ENCODE data around the gene POLR2B. TPM values are rescaled to one million over a fixed set of nuclear protein-coding genes. Genes with fewer than 3 reads are reported as not detected.
"Not testable (repeated sequence)": the region's sequence is repeated elsewhere in the genome, so short reads cannot be mapped to it uniquely, and the experiment has no call there.

Gene POLR2B
- total RNA-seq, 2 donors from 2014 or later: 115 to 135 TPM

GRCh38 chr4:57044996-57045395, 66.3 kb downstream of the POLR2B start:
- no peak for ATAC-seq (replicated peaks in 1 of 2)
- H3K9me3 Mint-ChIP-seq: no peaks in the 10 kb centered on the region

GRCh38 chr4:57047046-57047445, 68.3 kb downstream of the POLR2B start:
- H3K4me1 Mint-ChIP-seq (ENCODE audit: low read depth); DNase-seq; H3K27ac Mint-ChIP-seq; H3K4me3 Mint-ChIP-seq; ATAC-seq (replicated peaks in 1 of 2); H3K36me3 Mint-ChIP-seq (ENCODE audit: insufficient read depth in 2 of 2); H3K9me3 Mint-ChIP-seq: not testable (repeated sequence)
- H3K27me3 Mint-ChIP-seq (ENCODE audit: low read depth): peaks cover 42% of the 10 kb centered on the region

More at GRCh38 chr4:57044996-57045395, 66.3 kb downstream of the POLR2B start:
- Mint-ChIP-seq H3K27me3 (ENCODE audit: low read depth) (peaks cover 28% of the 10 kb centered on the region), H3K27ac (no peak overlapping the region), H3K4me1 (ENCODE audit: low read depth) (no peaks in the 10 kb centered on the region), H3K36me3 (ENCODE audit: insufficient read depth in 2 of 2) (peaks cover 0 to 2% of the 10 kb centered on the region in 2 donors), H3K4me3 (no peak overlapping the region)
- no peak for DNase-seq

GRCh38 chr4:57048590-57049304, 70.1 kb downstream of the POLR2B start:
- Mint-ChIP-seq H3K27ac (no peak overlapping the region), H3K9me3 (no peaks in the 10 kb centered on the region), H3K27me3 (ENCODE audit: low read depth) (peaks cover 46% of the 10 kb centered on the region), H3K36me3 (ENCODE audit: insufficient read depth in 2 of 2) (peaks cover 0 to 2% of the 10 kb centered on the region in 2 donors), H3K4me1 (ENCODE audit: low read depth) (no peaks in the 10 kb centered on the region), H3K4me3 (no peak overlapping the region)
- DNase-seq: no peak
- no peak for ATAC-seq (replicated peaks in 1 of 2)

GRCh38 chr4:57051095-57051494, 72.4 kb downstream of the POLR2B start:
- Mint-ChIP-seq H3K9me3 (no peaks in the 10 kb centered on the region), H3K27me3 (ENCODE audit: low read depth) (peaks cover 37% of the 10 kb centered on the region), H3K27ac (no peak overlapping the region), H3K4me3 (no peak overlapping the region), H3K4me1 (ENCODE audit: low read depth) (no peaks in the 10 kb centered on the region), H3K36me3 (ENCODE audit: insufficient read depth in 2 of 2) (peaks cover 0 to 2% of the 10 kb centered on the region in 2 donors)
- ATAC-seq (replicated peaks in 1 of 2) (no peak), DNase-seq (no peak)

GRCh38 chr4:57051524-57051923, 72.8 kb downstream of the POLR2B start:
- DNase-seq (no peak), ATAC-seq (replicated peaks in 1 of 2) (no peak)
- Mint-ChIP-seq H3K9me3 (no peaks in the 10 kb centered on the region), H3K4me3 (no peak overlapping the region), H3K36me3 (ENCODE audit: insufficient read depth in 2 of 2) (peaks cover 0 to 2% of the 10 kb centered on the region in 2 donors), H3K27ac (no peak overlapping the region), H3K27me3 (ENCODE audit: low read depth) (peaks cover 33% of the 10 kb centered on the region), H3K4me1 (ENCODE audit: low read depth) (no peaks in the 10 kb centered on the region)

- Mint-ChIP-seq H3K36me3 (ENCODE audit: insufficient read depth in 2 of 2) (no peaks in the 10 kb centered on the region), H3K4me3 (no peak overlapping the region), H3K4me1 (ENCODE audit: low read depth) (no peaks in the 10 kb centered on the region), H3K27ac (no peak overlapping the region), H3K9me3 (no peaks in the 10 kb centered on the region), H3K27me3 (ENCODE audit: low read depth) (peaks cover 29% of the 10 kb centered on the region)
- DNase-seq (no peak), ATAC-seq (replicated peaks in 1 of 2) (no peak)
Observed at GRCh38 chr4:57053508-57053907, 74.8 kb downstream of the POLR2B start.

GRCh38 chr4:57055886-57056285, 77.2 kb downstream of the POLR2B start:
- H3K36me3 Mint-ChIP-seq (ENCODE audit: insufficient read depth in 2 of 2): no peaks in the 10 kb centered on the region
- DNase-seq (no peak), ATAC-seq (replicated peaks in 1 of 2) (no peak)
- H3K4me1 Mint-ChIP-seq (ENCODE audit: low read depth): no peaks in the 10 kb centered on the region
- no peak overlapping the region for H3K4me3 Mint-ChIP-seq
- H3K9me3 Mint-ChIP-seq: peaks cover 0 to 3% of the 10 kb centered on the region in 2 donors
- H3K27me3 Mint-ChIP-seq (ENCODE audit: low read depth): peaks cover 20% of the 10 kb centered on the region
- no peak overlapping the region for H3K27ac Mint-ChIP-seq

GRCh38 chr4:57059890-57060716, 81.4 kb downstream of the POLR2B start:
- H3K4me1 Mint-ChIP-seq (ENCODE audit: low read depth): no peaks in the 10 kb centered on the region
- H3K27me3 Mint-ChIP-seq (ENCODE audit: low read depth): peaks cover 4% of the 10 kb centered on the region
- DNase-seq: no peak
- peaks cover 0 to 3% of the 10 kb centered on the region in 2 donors for H3K9me3 Mint-ChIP-seq
- H3K4me3 Mint-ChIP-seq: no peak overlapping the region
- no peak overlapping the region for H3K27ac Mint-ChIP-seq
- no peak for ATAC-seq (replicated peaks in 1 of 2)
- H3K36me3 Mint-ChIP-seq (ENCODE audit: insufficient read depth in 2 of 2): no peaks in the 10 kb centered on the region

GRCh38 chr4:57060717-57061067, 82.0 kb downstream of the POLR2B start:
- ATAC-seq (replicated peaks in 1 of 2); H3K36me3 Mint-ChIP-seq (ENCODE audit: insufficient read depth in 2 of 2): not testable (repeated sequence)

GRCh38 chr4:57061395-57061794, 82.7 kb downstream of the POLR2B start:
- Mint-ChIP-seq H3K36me3 (ENCODE audit: insufficient read depth in 2 of 2) (no peaks in the 10 kb centered on the region), H3K27me3 (ENCODE audit: low read depth) (peaks cover 4% of the 10 kb centered on the region), H3K4me1 (ENCODE audit: low read depth) (no peaks in the 10 kb centered on the region), H3K27ac (no peak overlapping the region), H3K4me3 (no peak overlapping the region), H3K9me3 (peaks cover 0 to 3% of the 10 kb centered on the region in 2 donors)
- DNase-seq (no peak), ATAC-seq (replicated peaks in 1 of 2) (no peak)

More at GRCh38 chr4:57060717-57061067, 82.0 kb downstream of the POLR2B start:
- H3K4me1 Mint-ChIP-seq (ENCODE audit: low read depth); DNase-seq; H3K27me3 Mint-ChIP-seq (ENCODE audit: low read depth); H3K4me3 Mint-ChIP-seq; H3K27ac Mint-ChIP-seq; H3K9me3 Mint-ChIP-seq: not testable (repeated sequence)

GRCh38 chr4:57063518-57063917, 84.8 kb downstream of the POLR2B start:
- no peaks in the 10 kb centered on the region for H3K27me3 Mint-ChIP-seq (ENCODE audit: low read depth)
- ATAC-seq (replicated peaks in 1 of 2): no peak
- no peak overlapping the region for H3K27ac Mint-ChIP-seq
- H3K36me3 Mint-ChIP-seq (ENCODE audit: insufficient read depth in 2 of 2): no peaks in the 10 kb centered on the region
- no peak overlapping the region for H3K4me3 Mint-ChIP-seq
- H3K9me3 Mint-ChIP-seq: peaks cover 0 to 3% of the 10 kb centered on the region in 2 donors
- no peak for DNase-seq
- no peaks in the 10 kb centered on the region for H3K4me1 Mint-ChIP-seq (ENCODE audit: low read depth)

GRCh38 chr4:57064120-57064519, 85.4 kb downstream of the POLR2B start:
- ATAC-seq (replicated peaks in 1 of 2): no peak
- H3K4me3 Mint-ChIP-seq: no peak overlapping the region
- H3K27me3 Mint-ChIP-seq (ENCODE audit: low read depth): no peaks in the 10 kb centered on the region
- H3K9me3 Mint-ChIP-seq: peaks cover 0 to 2% of the 10 kb centered on the region in 2 donors
- DNase-seq: no peak
- H3K27ac Mint-ChIP-seq: no peak overlapping the region
- H3K4me1 Mint-ChIP-seq (ENCODE audit: low read depth): no peaks in the 10 kb centered on the region
- no peaks in the 10 kb centered on the region for H3K36me3 Mint-ChIP-seq (ENCODE audit: insufficient read depth in 2 of 2)

- DNase-seq: no peak
- Mint-ChIP-seq H3K4me3 (no peak overlapping the region), H3K27ac (no peak overlapping the region), H3K4me1 (ENCODE audit: low read depth) (no peaks in the 10 kb centered on the region), H3K36me3 (ENCODE audit: insufficient read depth in 2 of 2) (no peaks in the 10 kb centered on the region), H3K9me3 (no peaks in the 10 kb centered on the region), H3K27me3 (ENCODE audit: low read depth) (no peaks in the 10 kb centered on the region)
- no peak for ATAC-seq (replicated peaks in 1 of 2)
Observed at GRCh38 chr4:57064811-57065711, 86.4 kb downstream of the POLR2B start.

Data from activated T-cell treated with anti-CD3 and anti-CD28 coated beads, Interleukin-2, amount 50 U/mL, for 72 hours (primary cell).